Activated T-helper 2 cell treated with anti-CD3 and anti-CD28 coated beads, Interferon-gamma antibody, Interleukin-2, Interleukin-4, amounts not matched to agents 10 μg/mL and 5 μg/mL and 100 μg/mL, durations not matched to agents 14 hours and 24 hours and 36 hours (primary cell): ENCODE data around the gene B3GNT3. TPM values are rescaled to one million over a fixed set of nuclear protein-coding genes. Genes with fewer than 3 reads are reported as not detected.

Experiments used
- DNase-seq: peaks from one replicate; pipeline ENCODE4 v3.0.0; 2021; ENCODE audit warnings: low spot score
- H3K27ac Mint-ChIP-seq: one replicate; pipeline ENCODE4 v1.8.0; 2021; ENCODE audit warnings: mixed read lengths
- H3K27me3 Mint-ChIP-seq: one replicate; pipeline ENCODE4 v1.8.0; 2021; ENCODE audit warnings: low read depth, mixed read lengths
- H3K36me3 Mint-ChIP-seq: one replicate; pipeline ENCODE4 v1.8.0; 2021; ENCODE audit warnings: low read depth, mixed read lengths
- H3K4me1 Mint-ChIP-seq: one replicate; pipeline ENCODE4 v1.8.0; 2021; ENCODE audit warnings: low read depth, mixed read lengths
- H3K4me3 Mint-ChIP-seq: one replicate; pipeline ENCODE4 v1.8.0; 2021; ENCODE audit warnings: low read depth, mild to moderate bottlenecking, moderate library complexity, mixed read lengths
- H3K9me3 Mint-ChIP-seq: one replicate; pipeline ENCODE4 v1.8.0; 2021; ENCODE audit warnings: mixed read lengths
- intact Hi-C: fragments of 100-400 bp; cut with micrococcal nuclease; formaldehyde crosslinking; loops from one replicate; pipeline ENCODE4 v1.15.1; 2023
- total RNA-seq: library from RNA; stranded (reverse); gene quantifications from 2 replicates; pipeline ENCODE4 v1.2.3, GENCODE V29; 2022

B3GNT3 gene, protein sequence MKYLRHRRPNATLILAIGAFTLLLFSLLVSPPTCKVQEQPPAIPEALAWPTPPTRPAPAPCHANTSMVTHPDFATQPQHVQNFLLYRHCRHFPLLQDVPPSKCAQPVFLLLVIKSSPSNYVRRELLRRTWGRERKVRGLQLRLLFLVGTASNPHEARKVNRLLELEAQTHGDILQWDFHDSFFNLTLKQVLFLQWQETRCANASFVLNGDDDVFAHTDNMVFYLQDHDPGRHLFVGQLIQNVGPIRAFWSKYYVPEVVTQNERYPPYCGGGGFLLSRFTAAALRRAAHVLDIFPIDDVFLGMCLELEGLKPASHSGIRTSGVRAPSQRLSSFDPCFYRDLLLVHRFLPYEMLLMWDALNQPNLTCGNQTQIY
- total RNA-seq: not detected in 2 replicates

DNA sequence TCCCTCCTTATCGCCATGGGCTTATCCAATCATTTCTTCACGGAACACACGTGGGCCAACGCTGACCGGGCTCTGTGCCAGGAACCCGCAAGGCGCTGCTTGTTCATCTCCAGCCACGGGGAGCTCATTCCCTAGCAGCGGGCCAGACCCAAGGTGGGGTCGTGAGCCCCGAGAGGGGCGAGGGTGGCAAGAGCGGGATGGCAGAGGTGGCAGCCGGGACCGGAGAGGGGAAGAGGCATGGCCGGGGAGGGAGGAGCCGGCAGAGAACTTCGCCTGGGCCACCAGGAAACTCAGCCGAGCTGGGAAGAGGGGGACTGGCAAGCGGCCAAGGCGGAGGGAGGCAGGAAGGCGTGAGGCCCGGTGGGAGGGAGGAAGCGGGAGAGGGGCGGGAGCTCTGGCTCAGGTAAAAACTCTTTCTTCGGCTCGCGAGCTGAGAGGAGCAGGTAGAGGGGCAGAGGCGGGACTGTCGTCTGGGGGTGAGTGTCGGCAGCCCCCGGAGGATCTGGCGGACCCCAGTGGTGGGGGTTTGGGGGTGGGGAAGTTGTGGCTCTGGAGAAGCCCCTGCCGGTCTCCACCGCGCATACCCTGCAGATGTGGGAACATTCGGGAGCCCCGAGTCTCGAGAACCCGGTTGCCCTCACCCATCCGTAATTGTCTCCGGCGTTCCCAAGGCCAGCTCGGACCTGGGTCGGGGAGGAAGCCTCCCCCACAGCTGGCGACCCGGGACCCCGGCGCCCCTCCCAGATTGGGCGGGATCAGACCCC, at the start of gene B3GNT3:
Gene B3GNT3, plus strand, starts transcription at position 408 of the 764 bp plus-strand sequence. CDS start 12,670 bp downstream, outside the sequence.
- H3K9me3 Mint-ChIP-seq: no peaks in the 10 kb centered on the region
- no peak within 1 kb of the TSS for H3K27ac Mint-ChIP-seq
- no peaks in the 10 kb centered on the region for H3K36me3 Mint-ChIP-seq
- intact Hi-C loops: no loop called here
- H3K27me3 Mint-ChIP-seq: peaks cover 16% of the 10 kb centered on the region
- DNase-seq: no peak
- no peak within 1 kb of the TSS for H3K4me3 Mint-ChIP-seq
- H3K4me1 Mint-ChIP-seq: peaks cover 15% of the 10 kb centered on the region

DNA sequence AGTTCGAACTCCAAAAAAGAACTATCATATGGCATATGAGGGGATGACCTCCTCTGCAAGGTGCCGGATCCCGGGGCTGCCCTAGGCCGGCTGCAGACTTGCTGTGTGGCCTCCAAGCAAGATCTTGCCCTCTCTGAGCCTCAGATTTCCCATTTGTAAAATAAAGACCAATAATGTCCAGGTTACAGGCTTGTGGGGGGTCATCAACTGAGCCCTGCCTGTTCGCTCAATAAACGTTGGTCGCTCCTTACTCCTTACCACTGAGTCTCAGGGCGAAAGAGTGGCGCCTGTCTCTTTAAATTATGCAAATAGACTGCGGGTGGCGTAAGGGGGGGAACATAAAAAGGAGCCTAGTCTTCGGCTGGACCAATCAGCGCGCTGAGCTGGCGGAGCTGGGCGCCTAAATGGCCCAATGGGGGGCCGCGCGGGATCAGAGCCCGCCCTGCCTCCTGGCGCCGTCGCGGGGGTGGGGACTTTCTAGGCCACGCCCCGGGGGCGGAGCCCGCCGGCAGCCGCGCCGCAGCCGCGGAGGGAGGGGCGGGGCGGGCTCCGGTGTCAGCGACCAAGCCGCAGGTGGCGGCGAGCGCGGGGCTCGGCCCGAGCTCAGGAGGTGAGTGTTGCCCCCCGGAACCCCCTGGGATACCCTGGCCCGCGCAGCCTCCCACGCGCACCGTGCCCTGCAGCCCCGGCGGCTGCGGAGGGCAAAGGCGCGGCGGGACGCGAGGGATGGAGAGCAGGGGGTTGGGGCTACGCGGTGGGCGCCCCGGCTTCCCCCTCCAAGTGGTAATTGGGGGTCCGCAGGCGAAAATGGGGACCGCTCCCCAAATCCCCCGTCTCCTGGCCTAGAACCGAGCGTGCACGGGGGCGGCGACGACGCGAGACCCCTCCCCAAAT, 47.5 kb upstream of the B3GNT3 start:
- peak; percentile 93 for DNase-seq
- Mint-ChIP-seq H3K27ac (peak overlapping the region; percentile 82), H3K4me1 (peaks cover 34% of the 10 kb centered on the region), H3K36me3 (peaks cover 12% of the 10 kb centered on the region), H3K9me3 (no peaks in the 10 kb centered on the region), H3K4me3 (peak overlapping the region; percentile 88), H3K27me3 (no peaks in the 10 kb centered on the region)
- intact Hi-C loops: loop anchor here (1.0 kb wide), 1 partner anchor 28 kb away; the partner anchor contains the start of gene MAP1S

DNA sequence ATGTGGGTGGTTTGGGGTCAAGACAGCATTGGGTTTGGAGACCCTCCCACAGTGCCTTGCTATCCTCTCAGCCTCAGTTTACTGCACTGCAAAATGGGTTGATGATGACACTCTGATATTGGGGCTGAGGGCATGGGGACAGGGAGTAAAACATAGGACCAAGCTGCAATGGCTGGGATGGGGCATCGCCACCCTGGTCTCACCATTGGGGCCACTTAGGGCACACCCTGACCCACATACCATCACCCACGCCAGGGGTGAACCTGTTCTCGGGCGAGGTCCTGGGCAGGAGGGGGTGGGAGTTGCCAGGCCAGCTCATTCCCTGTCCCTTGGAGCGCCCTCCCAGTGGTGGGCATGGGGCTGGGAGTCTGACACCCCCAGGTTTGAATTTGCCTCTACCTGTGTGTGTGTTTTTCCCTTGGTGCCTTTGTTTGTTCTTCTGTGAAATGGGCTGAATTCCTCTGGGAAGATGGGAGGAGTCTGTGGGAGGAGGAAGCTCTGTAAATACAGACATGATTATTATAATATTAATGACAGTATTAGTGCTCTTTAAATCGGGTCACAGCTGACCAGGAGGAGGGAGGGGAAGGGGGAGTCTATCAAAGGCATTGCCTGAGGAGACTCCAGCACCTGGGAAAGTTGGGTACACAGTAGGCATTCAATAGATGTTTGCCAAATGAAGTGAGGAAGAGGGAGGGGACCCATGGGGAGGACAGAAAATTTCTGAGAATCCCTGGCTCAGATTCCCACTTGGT, 45.9 kb upstream of the B3GNT3 start:
- no peak for DNase-seq
- no peaks in the 10 kb centered on the region for H3K9me3 Mint-ChIP-seq
- peak overlapping the region; percentile 88 for H3K4me3 Mint-ChIP-seq
- H3K27me3 Mint-ChIP-seq: no peaks in the 10 kb centered on the region
- intact Hi-C loops: no loop called here
- peaks cover 15% of the 10 kb centered on the region for H3K36me3 Mint-ChIP-seq
- peaks cover 32% of the 10 kb centered on the region for H3K4me1 Mint-ChIP-seq
- H3K27ac Mint-ChIP-seq: peak overlapping the region; percentile 92

DNA sequence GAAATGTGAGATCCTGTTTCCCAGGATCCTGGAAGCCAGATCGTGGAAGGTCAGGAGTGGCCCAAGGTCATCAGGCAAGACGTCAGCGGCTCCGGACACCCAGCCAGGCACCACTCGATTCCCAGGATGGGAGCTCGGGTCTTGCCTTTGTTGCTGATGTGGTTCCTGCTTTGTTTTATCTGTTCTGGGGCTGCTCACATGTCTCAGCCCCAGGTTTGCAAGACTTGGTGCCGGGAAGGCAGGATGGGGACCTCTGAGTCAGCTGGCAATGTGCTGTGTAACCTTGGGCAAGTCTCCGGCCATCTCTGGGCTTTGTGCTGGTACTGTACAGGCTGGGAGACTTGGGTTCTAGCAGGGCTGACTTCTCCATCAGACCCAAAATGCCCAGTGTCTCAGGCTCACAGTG, 45.0 kb upstream of the B3GNT3 start:
- Mint-ChIP-seq H3K4me3 (peak overlapping the region; percentile 88), H3K36me3 (peaks cover 24% of the 10 kb centered on the region), H3K27ac (peak overlapping the region; percentile 92), H3K9me3 (no peaks in the 10 kb centered on the region), H3K4me1 (peaks cover 38% of the 10 kb centered on the region), H3K27me3 (no peaks in the 10 kb centered on the region)
- no peak for DNase-seq
- intact Hi-C loops: loop anchor here (5.0 kb wide), 1 partner anchor 107 kb away; the partner anchor contains the start of gene RPL18A

DNA sequence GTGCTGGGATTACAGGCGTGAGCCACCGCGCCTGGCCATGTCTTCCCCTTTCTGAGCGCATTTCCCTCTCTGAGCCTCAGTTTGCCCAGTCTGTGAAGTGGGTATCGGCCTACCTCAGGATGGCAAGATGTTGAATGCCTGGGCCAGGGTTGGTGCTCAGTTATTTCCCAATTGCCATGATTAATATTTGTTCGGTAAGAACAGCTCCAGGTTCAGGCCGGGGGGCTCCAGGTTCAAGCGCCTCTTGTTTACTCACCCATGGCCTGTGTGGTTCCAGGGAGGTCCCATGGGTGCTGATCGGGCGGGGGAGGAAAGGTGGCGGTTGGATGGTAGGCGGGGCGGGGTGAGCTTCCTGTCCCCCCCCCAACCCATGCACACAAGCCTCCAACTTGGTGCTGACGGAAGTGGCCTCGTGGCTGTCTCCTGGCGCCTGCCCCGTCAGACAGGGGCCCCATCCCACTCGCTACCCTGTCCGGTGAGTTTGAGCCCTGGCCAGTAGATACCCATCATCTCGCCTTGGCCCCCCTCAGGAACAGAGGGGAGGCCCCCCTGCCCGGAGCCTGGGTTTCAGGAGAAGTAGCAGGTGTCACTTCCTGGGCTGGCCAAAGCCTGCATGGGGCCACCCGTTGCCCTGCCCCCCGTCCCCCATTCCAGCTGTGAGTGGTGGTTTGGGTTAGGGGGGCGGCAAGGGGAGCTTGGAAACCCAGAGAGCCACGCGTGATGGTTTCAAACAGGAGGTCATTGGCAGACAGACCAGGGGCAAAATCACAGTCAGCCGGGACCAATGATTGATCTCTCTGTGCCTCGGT, 43.6 kb upstream of the B3GNT3 start, which contains the start of gene FCHO1:
Gene FCHO1, plus strand, starts transcription at position 375 of the 809 bp plus-strand sequence. CDS start 3,688 bp downstream, outside the sequence.
- H3K36me3 Mint-ChIP-seq: peaks cover 37% of the 10 kb centered on the region
- H3K27ac Mint-ChIP-seq: peak within 1 kb of the TSS; percentile 92
- H3K27me3 Mint-ChIP-seq: no peaks in the 10 kb centered on the region
- H3K4me3 Mint-ChIP-seq: peak within 1 kb of the TSS; percentile 88
- H3K9me3 Mint-ChIP-seq: no peaks in the 10 kb centered on the region
- DNase-seq: peak; percentile 83
- H3K4me1 Mint-ChIP-seq: peaks cover 43% of the 10 kb centered on the region
- intact Hi-C loops: loop anchor here (5.0 kb wide), 1 partner anchor 106 kb away; the partner anchor contains the start of gene RPL18A

DNA sequence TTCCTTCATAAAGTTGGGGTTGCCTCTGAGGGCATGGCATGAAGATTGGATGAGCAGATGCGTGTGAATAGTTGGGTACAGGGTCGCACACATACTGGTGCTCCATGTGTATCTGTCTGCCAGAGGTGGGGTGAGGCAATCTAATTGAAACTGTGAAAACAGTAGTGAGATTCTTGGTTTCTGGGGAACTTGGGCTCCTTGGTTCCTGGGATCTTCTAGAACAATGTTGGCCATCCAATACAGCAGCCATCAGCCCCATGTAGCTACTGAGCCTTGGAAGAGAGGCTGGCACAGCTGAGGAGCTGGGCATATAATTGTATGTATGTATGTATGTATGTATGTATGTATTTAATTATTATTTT, 43.0 kb upstream of the B3GNT3 start:
- no peak for DNase-seq
- H3K27ac Mint-ChIP-seq: peak overlapping the region; percentile 92
- intact Hi-C loops: loop anchor here (5.0 kb wide), 1 partner anchor 105 kb away; the partner anchor contains the start of gene RPL18A
- no peaks in the 10 kb centered on the region for H3K27me3 Mint-ChIP-seq
- peaks cover 43% of the 10 kb centered on the region for H3K4me1 Mint-ChIP-seq
- peak overlapping the region; percentile 88 for H3K4me3 Mint-ChIP-seq
- peaks cover 42% of the 10 kb centered on the region for H3K36me3 Mint-ChIP-seq
- H3K9me3 Mint-ChIP-seq: no peaks in the 10 kb centered on the region

DNA sequence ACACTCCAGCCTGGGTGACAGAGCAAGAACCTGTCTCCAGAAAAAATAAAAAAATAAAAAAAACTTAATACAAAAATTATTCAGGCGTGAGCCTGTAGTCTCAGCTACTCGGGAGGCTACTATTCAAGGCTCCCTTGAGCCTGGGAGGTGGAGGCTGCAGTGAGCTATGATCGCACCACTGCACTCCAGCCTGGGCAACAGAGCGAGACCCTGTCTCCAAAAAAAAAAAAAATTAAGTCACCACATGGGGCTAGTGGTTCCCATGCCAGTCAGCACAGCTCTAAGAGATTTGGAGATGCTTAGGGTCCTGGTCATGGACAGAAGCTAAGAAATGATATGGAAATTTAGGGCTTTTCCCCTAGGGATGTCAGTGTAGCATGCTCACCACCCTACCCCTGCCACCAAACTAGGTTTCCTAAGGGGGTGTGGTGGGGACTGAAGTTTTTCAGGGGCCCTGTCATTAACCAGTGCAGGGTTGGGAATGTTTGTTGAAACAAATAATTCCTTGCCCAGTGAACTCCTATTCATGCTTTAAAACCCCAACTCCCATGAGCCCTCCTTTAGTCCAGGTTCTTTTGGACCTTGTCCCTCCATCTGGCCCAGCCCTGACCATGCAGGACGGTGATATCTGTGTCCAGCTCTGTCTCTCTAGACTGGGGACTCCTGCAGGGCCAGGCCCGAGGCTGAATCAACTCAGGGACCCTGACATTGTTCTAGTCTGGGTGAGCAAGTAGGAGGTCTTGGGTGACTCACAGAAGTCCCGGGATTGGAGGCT, 41.9 kb upstream of the B3GNT3 start:
- DNase-seq: no peak
- Mint-ChIP-seq H3K27me3 (no peaks in the 10 kb centered on the region), H3K27ac (peak overlapping the region; percentile 50), H3K4me3 (no peak overlapping the region), H3K9me3 (no peaks in the 10 kb centered on the region), H3K4me1 (peaks cover 43% of the 10 kb centered on the region), H3K36me3 (peaks cover 50% of the 10 kb centered on the region)
- intact Hi-C loops: loop anchor here (5.0 kb wide), 1 partner anchor 104 kb away; the partner anchor contains the start of gene RPL18A

DNA sequence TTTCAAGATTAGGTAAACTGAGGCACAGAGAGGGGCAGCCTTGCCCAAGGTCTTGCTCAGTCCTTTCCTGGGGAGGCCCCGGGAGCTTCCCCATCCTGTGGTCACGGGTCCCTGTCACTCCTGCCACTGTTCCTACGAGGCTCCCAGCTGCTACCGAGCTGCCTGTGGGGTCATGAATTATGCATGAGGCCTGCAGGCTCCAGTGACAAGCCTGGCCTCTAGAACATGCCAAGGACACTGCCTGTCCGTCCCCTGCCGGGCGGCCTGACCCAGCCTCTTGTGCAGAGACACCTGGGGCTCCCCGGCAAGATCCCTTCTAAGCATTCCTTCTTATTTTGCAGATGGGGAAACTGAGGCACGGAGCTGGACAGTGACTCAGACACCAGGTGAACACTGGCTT, 41.0 kb upstream of the B3GNT3 start:
- no peaks in the 10 kb centered on the region for H3K27me3 Mint-ChIP-seq
- H3K27ac Mint-ChIP-seq: no peak overlapping the region
- H3K9me3 Mint-ChIP-seq: no peaks in the 10 kb centered on the region
- intact Hi-C loops: loop anchor here (5.0 kb wide), 1 partner anchor 103 kb away; the partner anchor contains the start of gene RPL18A
- DNase-seq: no peak
- H3K4me3 Mint-ChIP-seq: no peak overlapping the region
- H3K4me1 Mint-ChIP-seq: peaks cover 42% of the 10 kb centered on the region
- H3K36me3 Mint-ChIP-seq: peaks cover 56% of the 10 kb centered on the region

DNA sequence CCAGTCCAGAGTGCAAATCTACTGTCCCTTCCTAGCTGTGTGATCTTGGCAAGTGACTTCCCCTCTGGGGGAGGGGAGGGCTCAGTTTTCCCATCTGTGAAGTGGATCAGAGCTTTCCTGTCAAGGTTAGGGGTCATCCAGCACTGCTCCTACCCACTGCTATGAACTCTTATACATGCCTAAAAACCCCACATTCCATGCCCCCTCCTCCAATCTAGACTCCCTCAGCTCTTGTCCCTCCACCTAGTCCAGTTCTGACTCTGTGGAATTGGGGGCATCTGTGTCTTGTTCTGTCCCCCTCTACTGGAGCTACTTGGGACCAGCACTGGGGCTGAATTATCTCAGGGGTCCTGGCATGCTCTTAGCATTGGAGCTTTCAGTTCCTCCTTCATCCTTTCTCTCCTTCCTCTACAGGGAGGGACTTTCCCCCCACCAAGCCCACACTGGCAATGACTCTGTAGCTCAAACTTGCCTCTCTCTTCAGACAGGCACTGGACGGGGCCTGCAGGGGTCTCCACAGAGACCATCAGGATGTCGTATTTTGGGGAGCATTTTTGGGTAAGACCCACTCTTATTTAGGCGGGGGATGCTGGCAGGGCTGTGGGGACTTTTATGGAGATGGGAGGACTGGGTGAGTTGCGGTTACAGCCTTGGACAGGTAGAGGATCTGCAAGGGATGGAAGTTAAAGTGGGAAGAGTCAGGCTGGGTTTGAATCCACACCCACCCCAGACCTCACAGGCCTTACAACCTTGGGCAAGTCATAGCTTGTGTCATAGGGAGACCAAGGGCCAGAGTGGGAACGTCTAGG, 40.1 kb upstream of the B3GNT3 start:
- Mint-ChIP-seq H3K36me3 (peaks cover 59% of the 10 kb centered on the region), H3K4me3 (peak overlapping the region; percentile 20)
- no peak for DNase-seq

DNA sequence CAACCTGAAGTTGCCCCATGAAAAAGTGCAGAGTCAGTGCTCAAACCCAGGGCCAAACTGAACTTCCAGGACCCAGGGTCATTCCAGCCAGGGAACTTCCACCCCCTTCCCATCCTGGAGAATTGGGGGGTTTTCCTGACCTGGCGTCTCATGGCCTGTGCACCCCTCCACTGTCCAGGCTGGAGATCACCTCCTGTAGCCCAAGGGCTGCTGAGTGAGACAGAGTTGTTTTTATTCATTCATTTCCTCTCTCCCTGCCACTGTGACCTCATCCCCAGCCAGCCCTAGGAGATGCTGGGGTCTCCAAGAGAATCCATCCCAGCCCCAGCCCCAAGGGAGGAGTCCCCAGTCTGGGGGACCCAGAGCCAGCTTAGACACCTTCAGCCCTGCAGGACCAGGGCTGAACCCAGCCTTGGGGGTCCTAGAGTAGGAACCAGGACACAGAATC, 39.5 kb upstream of the B3GNT3 start:
- H3K9me3 Mint-ChIP-seq: no peaks in the 10 kb centered on the region
- H3K4me1 Mint-ChIP-seq: peaks cover 29% of the 10 kb centered on the region
- intact Hi-C loops: no loop called here
- no peak for DNase-seq
- H3K27me3 Mint-ChIP-seq: no peaks in the 10 kb centered on the region
- H3K27ac Mint-ChIP-seq: peak overlapping the region; percentile 77
- H3K4me3 Mint-ChIP-seq: no peak overlapping the region
- H3K36me3 Mint-ChIP-seq: peaks cover 63% of the 10 kb centered on the region

More for the DNA sequence above, 40.1 kb upstream of the B3GNT3 start:
- no peaks in the 10 kb centered on the region for H3K27me3 Mint-ChIP-seq
- peak overlapping the region; percentile 77 for H3K27ac Mint-ChIP-seq
- no peaks in the 10 kb centered on the region for H3K9me3 Mint-ChIP-seq
- intact Hi-C loops: loop anchor here (5.0 kb wide), 1 partner anchor 102 kb away; the partner anchor contains the start of gene RPL18A
- H3K4me1 Mint-ChIP-seq: peaks cover 33% of the 10 kb centered on the region
